ENCODE results near the gene CSKMT.
"Not testable (repeated sequence)": the region's sequence is repeated elsewhere in the genome, so short reads cannot be mapped to it uniquely, and the experiment has no call there.

The CSKMT gene

GRCh38 chr11:62656796-62657429 is 8.2 kb upstream of the CSKMT start:
- DNase-seq: peak; percentile 67

- DNase-seq: peak; percentile 49
These were observed 572 bp upstream of the CSKMT start for GRCh38 chr11:62664405-62665074.

- peak; percentile 58 for DNase-seq
These were observed 617 bp downstream of the CSKMT start for GRCh38 chr11:62665599-62666258.

DNA sequence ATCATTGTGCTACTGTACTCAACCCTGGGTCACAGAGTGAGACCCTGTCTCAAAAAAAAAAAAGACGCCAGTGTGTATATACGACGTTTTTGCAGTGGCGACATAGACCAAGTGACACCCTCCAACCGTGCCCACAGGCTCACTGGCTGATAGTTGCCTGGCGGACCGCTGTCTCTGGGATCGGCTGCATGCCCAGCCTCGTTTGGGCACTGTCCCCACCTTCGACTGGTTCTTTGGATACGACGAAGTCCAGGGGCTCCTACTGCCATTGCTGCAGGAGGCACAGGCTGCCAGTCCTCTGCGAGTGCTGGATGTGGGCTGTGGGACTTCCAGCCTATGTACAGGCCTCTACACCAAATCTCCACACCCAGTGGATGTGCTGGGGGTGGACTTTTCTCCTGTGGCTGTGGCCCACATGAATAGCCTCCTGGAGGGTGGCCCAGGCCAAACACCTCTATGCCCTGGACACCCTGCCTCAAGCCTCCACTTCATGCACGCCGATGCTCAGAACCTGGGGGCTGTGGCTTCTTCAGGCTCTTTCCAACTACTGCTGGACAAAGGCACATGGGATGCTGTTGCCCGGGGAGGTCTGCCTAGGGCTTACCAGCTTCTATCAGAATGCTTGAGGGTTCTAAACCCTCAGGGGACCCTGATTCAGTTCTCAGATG is 1.3 kb downstream of the CSKMT start:
- DNase-seq: peak; percentile 30

GRCh38 chr11:62667460-62667859 is 2.3 kb downstream of the CSKMT start:
- DNase-seq: peak; percentile 19

GRCh38 chr11:62669420-62670161 is 4.5 kb downstream of the CSKMT start:
- DNase-seq: no peak

- DNase-seq: peak; percentile 62
These were observed 6.1 kb downstream of the CSKMT start for GRCh38 chr11:62671236-62671607.

- peak; percentile 96 for DNase-seq
These were observed 6.7 kb downstream of the CSKMT start, which contains the start of the genes LBHD1 and UQCC3 for GRCh38 chr11:62671608-62672389. Gene LBHD1, minus strand, starts transcription at chr11:62672267. Its CDS starts 2,236 bp downstream, at chr11:62670031. Gene UQCC3, plus strand, starts transcription at chr11:62671673. Its CDS starts 73 bp downstream, at chr11:62671746.

DNA sequence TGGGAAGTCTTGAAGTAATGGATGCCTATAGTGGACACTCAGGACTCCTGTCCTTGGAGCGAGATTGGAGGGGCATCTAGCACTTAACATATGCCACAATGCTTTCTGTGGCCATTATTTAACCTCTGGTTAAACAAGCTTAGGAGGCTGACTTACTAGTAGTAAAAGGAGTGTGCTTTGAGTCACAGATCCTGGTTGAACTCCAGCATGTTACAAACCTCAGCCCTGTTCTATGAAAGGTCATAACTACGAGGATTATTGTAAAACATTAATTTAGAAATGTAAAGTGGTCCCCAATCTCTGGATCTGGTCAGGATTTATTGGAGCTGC is 8.0 kb downstream of the CSKMT start:
- DNase-seq: peak; percentile 40

DNA sequence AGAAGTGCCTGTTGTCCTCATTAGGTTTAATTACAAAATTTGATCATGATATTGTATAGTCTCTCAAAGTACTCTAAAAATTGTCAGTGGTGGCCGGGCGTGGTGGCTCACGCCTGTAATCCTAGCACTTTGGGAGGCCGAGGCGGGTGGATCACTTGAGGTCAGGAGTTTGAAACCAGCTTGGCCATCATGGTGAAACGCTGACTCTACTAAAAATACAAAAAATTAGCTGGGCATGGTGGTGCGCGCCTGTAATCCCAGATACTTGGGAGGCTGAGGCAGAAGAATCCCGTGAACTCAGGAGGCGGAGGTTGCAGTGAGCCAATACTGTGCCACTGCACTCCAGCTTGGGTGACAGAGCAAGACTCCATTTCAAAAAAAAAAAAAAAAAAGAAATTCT is 10.3 kb downstream of the CSKMT start:
- DNase-seq: not testable (repeated sequence)

DNA sequence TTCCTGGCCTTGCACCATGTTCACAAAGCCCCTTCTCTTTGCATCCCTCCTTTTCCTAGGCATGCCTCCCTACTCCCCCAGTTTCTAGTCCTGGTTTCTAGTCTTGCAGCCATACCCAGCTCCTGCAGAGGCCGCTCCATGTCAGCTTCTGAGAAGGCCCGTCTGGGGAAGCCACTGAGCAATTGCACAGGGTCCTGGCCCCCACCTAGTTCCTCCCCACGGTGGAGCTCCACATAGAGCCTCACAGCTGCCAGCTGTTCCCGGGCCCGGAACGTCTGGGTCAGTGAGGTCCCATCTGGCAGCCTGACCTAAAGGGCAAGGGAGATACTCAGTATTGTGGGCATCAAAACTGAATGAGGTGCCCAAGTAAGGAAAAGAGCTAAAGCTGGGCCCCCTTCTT is 11.6 kb downstream of the CSKMT start:
- DNase-seq: no peak

DNA sequence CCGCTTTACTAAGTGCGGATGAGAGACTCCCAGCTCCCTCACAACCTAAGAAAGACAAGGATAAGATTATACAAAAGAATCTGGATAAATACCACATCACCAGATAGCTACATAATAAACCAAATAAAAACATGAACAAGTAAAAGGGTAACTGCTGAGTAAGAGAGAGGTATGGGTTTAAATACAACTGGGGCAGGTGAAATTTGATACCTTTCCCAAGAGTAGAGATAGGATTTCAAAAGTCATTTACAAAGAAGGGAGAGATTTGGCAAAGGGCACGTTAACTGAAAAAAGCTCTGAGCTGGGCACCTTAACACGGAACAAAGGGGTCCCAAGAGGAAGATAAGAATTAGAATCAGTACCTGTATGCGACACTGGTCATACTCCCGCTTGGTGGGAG is 12.0 kb downstream of the CSKMT start:
- no peak for DNase-seq

GRCh38 chr11:62677714-62678113 is 12.6 kb downstream of the CSKMT start:
- no peak for DNase-seq

DNA sequence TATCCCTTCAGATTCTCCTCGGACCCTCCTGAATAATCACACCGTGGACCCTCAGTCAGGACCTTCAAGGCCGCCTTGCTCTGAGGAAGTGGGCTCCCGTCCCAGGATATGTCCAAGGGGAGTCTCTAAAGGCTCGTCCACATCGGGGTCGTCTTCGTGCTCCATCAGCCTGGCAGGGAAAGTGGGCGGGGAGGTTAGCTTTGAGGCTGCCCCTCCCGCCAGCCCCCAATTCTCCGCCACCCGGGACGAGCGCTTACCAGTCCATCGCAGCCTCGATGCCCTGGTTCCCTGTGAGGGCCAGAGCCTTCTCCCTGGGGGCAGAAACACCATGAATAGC is 13.3 kb downstream of the CSKMT start:
- DNase-seq: no peak

DNA sequence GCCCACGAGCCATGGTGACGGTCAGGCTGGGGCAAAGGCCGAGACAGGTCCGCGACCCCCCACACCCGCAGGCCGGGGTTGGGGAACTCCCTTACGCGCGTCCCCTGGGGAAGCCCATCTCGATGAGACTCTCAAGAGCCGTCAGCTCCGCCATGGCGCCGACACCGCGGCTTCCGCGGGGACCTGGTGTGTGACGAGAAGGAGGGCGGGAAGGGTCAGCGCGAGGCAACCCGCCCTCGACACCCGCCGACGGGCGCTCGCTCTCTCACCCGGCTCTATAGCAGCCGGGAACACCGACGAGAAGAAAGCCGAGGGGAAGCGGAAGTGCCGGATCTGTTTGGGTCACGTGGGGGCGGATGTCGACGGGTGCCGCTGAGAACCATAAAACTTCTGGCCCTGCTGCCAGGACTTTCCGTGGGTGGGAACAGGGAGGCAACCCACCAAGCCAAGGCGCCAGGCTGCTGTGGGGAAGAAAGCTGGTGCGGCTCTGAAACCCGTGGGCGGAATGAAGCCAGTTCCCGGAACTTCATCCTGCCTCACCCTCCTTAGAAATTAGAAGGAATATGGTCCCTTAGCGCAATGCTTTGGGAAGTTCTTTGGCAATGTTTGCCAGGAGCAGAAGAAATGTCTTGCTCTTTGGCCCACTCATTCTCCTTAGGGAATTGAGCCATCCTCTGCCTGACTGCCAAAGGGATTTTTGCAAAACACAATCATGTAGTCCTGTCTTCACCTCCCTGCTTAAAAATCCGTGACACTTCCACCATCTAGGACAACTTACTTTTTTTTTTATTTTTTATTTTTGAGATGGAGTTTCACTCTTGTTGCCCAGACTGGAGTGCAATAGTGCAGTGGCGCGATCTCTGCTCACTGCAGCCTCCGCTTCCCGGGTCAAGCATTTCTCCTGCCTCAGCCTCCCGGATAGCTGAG is 13.9 kb downstream of the CSKMT start, which contains the start of gene UBXN1:
UBXN1 (minus strand) TSS at position 304 of the 927 bp plus-strand sequence; CDS start at position 154, 150 bp downstream.
- DNase-seq: peak; percentile 84

- DNase-seq: peak; percentile 68
These were observed 15.7 kb downstream of the CSKMT start for GRCh38 chr11:62680825-62681240.

GRCh38 chr11:62682518-62682917 is 17.4 kb downstream of the CSKMT start:
- no peak for DNase-seq

DNA sequence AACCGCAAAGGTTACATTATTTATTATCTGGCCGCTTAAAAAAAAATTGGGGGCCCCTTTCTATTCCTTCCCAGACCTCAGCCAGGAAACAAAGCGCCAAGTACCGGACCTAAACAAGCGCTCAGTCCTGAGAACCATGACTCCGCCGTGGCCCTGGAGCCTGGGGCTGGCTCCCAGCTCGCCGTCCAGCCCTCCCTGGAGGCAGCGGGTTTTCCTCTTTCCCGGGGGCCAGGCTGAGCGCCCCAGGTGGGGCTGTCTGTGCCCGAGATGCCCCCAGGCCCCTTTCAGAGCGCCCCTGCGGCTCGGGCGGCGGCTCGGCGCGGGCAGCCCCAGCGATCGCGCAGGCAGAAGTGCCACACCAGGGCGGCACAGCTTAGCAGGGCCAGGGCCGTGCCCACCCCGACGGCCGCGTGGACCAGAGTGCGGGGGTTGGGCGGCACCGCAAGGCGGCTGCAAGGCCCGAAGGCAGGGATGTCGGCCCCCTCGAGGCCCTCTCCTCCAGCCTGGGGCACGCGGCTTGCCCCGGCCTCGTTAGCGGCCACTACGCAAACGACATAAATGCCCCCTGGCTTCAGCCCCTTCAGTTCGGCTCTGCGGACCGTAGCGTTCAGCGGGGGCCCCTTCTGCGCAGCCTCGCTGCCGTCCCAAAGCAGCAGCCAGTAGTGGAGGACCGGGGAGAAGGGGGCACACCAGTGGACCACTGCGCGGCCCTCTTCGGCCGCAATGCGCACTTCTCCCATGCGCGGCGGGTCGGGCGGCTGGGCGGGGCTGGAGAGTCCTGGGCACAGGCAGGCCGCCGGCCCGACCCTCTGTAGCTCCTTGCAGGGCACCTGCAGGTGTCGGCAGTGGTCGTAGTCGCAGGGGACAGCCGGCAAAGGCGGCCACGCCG is 22.6 kb downstream of the CSKMT start:
- no peak for DNase-seq

DNA sequence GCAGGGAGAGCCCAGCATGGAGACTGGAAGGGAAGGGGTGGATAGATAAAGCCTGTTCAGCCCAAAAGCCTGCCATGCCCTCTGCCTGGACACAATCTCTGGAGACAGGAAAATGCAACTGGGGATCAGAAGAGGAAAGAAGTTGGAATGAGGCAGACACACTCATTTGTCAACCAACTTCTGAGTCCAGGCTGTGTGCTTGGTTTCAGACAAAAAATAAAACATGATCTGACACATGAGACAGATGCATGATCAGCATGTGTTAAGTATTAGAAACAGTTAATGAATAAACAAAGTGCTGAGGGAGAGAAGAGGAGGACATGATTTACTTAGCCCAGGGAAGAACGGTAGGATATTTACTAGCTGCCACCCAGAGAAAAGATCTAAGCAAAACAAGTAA is 23.4 kb downstream of the CSKMT start:
- no peak for DNase-seq
